Hepatocyte (in vitro differentiated cells): ENCODE results near the gene ZNF77. TPM values are rescaled to one million over a fixed set of nuclear protein-coding genes. Genes with fewer than 3 reads are reported as not detected.

Source experiments
- DNase-seq: peaks from one replicate; pipeline ENCODE4 v3.0.0-alpha.2; 2016; ENCODE audit warnings: low spot score
- H2AFZ ChIP-seq: fragments of 200-600 bp; sonication (generic); 2 replicates; pipeline ENCODE4 v1.6.0; 2016; ENCODE audit warnings: antibody characterized with exemption, mild to moderate bottlenecking
- H3K27ac ChIP-seq: fragments of 200-600 bp; sonication (generic); 2 replicates; pipeline ENCODE4 v1.5.1; 2016; ENCODE audit warnings: mild to moderate bottlenecking
- H3K27me3 ChIP-seq: fragments of 200-600 bp; sonication (generic); 2 replicates; pipeline ENCODE4 v1.6.1; 2016
- H3K36me3 ChIP-seq: fragments of 200-600 bp; sonication (generic); replicated peaks from 2 replicates; pipeline ENCODE4 v1.5.1; 2016; ENCODE audit warnings: low read depth; ENCODE audit not compliant: insufficient read depth
- H3K4me1 ChIP-seq: fragments of 200-600 bp; sonication (generic); 2 replicates; pipeline ENCODE4 v1.5.1; 2016; ENCODE audit warnings: mild to moderate bottlenecking, moderate library complexity; ENCODE audit not compliant: insufficient read depth
- H3K4me2 ChIP-seq: fragments of 200-600 bp; sonication (generic); 2 replicates; pipeline ENCODE4 v1.6.0; 2016
- H3K4me3 ChIP-seq: fragments of 200-600 bp; sonication (generic); 2 replicates; pipeline ENCODE4 v1.5.1; 2016; ENCODE audit warnings: mild to moderate bottlenecking
- H3K79me2 ChIP-seq: fragments of 200-600 bp; sonication (generic); 2 replicates; pipeline ENCODE4 v1.6.0; 2017; ENCODE audit warnings: mild to moderate bottlenecking
- H3K9me2 ChIP-seq: fragments of 200-600 bp; sonication (generic); replicated peaks from 2 replicates; pipeline ENCODE4 v1.6.0; 2017; ENCODE audit warnings: mild to moderate bottlenecking; ENCODE audit not compliant: insufficient read depth
- H3K9me3 ChIP-seq: fragments of 200-600 bp; sonication (generic); 2 replicates; pipeline ENCODE4 v1.5.1; 2016; ENCODE audit warnings: low read depth, mild to moderate bottlenecking
- H4K20me1 ChIP-seq: fragments of 200-600 bp; sonication (generic); 2 replicates; pipeline ENCODE4 v1.6.0; 2016; ENCODE audit warnings: mild to moderate bottlenecking; ENCODE audit not compliant: insufficient read depth, poor library complexity, severe bottlenecking
- EZH2 ChIP-seq: fragments of 200-600 bp; sonication (generic); IDR thresholded peaks from 2 replicates; pipeline ENCODE4 v1.6.1; 2016; ENCODE audit warnings: antibody characterized with exemption, mild to moderate bottlenecking, borderline replicate concordance
- EZH2phosphoT487 ChIP-seq: fragments of 200-600 bp; sonication (generic); IDR thresholded peaks from one replicate; pipeline ENCODE4 v1.6.1; 2018; ENCODE audit warnings: antibody characterized with exemption, mild to moderate bottlenecking, low read depth, moderate library complexity; ENCODE audit not compliant: unreplicated experiment, severe bottlenecking
- WGBS: methylation state at CpG from one replicate; pipeline ENCODE4 v1.1.6; 2016; ENCODE audit warnings: low lambda C conversion rate; ENCODE audit errors: missing lambda C conversion rate; 5-methylcytosine and 5-hydroxymethylcytosine counted together
- polyA plus RNA-seq: library from polyadenylated mRNA; unstranded; fragments of >200 nt; fragmentation: Nextera tagmentation; extraction: Ambion mirVana; gene quantifications from 2 replicates; pipeline ENCODE4 v1.2.1, GENCODE V29; 2016
- total RNA-seq: library from RNA; depleted of rRNA; stranded (reverse); fragments of >200 nt; gene quantifications from 2 replicates; pipeline ENCODE4 v1.2.3, GENCODE V29; 2014
- TF ChIP-seq, protein P1 (sequence below): fragments of 200-600 bp; sonication (generic); IDR thresholded peaks from 2 replicates; pipeline ENCODE4 v1.5.1; 2016; ENCODE audit warnings: antibody characterized with exemption, mild to moderate bottlenecking; ENCODE audit not compliant: poor library complexity

Gene ZNF77
- total and polyA plus RNA-seq, 2 experiments from 2014 or later, result 1.8 to 3.4 TPM

DNA sequence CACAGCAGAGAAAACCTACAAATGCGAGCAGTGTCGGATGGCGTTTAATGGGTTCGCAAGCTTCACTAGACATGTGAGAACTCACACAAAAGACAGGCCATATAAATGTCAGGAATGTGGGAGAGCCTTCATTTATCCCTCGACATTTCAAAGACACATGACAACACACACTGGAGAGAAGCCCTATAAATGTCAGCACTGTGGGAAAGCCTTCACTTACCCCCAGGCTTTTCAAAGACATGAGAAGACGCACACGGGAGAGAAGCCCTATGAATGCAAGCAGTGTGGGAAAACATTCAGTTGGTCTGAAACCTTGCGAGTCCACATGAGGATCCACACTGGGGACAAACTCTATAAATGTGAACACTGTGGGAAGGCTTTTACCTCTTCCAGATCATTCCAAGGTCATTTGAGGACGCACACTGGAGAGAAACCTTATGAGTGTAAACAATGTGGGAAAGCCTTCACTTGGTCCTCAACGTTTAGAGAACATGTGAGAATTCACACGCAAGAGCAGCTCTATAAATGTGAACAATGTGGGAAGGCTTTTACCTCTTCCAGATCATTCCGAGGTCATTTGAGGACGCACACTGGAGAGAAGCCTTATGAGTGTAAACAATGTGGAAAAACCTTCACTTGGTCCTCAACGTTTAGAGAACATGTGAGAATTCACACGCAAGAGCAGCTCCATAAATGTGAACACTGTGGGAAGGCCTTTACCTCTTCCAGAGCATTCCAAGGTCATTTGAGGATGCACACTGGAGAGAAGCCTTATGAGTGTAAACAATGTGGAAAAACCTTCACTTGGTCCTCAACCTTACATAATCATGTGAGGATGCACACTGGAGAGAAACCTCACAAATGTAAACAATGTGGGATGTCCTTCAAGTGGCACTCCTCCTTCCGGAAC is 27.2 kb downstream of the ZNF77 start:
- peaks cover 23% of the 10 kb centered on the region for H3K79me2 ChIP-seq
- WGBS, result over 99% methylated on average over 16 of the region's 16 CpGs
- H3K27ac ChIP-seq, result no peak overlapping the region
- H3K27me3 ChIP-seq, result no peaks in the 10 kb centered on the region
- no peak overlapping the region for H3K4me3 ChIP-seq
- no peak overlapping the region for H2AFZ ChIP-seq
- no peak overlapping the region for H3K4me2 ChIP-seq
- no peak for DNase-seq
- TF ChIP-seq EZH2phosphoT487 (no peak), EZH2 (no peak)
- TF ChIP-seq, protein P1, sequence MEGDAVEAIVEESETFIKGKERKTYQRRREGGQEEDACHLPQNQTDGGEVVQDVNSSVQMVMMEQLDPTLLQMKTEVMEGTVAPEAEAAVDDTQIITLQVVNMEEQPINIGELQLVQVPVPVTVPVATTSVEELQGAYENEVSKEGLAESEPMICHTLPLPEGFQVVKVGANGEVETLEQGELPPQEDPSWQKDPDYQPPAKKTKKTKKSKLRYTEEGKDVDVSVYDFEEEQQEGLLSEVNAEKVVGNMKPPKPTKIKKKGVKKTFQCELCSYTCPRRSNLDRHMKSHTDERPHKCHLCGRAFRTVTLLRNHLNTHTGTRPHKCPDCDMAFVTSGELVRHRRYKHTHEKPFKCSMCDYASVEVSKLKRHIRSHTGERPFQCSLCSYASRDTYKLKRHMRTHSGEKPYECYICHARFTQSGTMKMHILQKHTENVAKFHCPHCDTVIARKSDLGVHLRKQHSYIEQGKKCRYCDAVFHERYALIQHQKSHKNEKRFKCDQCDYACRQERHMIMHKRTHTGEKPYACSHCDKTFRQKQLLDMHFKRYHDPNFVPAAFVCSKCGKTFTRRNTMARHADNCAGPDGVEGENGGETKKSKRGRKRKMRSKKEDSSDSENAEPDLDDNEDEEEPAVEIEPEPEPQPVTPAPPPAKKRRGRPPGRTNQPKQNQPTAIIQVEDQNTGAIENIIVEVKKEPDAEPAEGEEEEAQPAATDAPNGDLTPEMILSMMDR, result no peak
- H3K36me3 ChIP-seq, result peaks cover 6% of the 10 kb centered on the region
- peaks cover 27% of the 10 kb centered on the region for H3K9me3 ChIP-seq
- no peaks in the 10 kb centered on the region for H3K4me1 ChIP-seq
- H4K20me1 ChIP-seq, result no peaks in the 10 kb centered on the region
- H3K9me2 ChIP-seq, result no peaks in the 10 kb centered on the region

DNA sequence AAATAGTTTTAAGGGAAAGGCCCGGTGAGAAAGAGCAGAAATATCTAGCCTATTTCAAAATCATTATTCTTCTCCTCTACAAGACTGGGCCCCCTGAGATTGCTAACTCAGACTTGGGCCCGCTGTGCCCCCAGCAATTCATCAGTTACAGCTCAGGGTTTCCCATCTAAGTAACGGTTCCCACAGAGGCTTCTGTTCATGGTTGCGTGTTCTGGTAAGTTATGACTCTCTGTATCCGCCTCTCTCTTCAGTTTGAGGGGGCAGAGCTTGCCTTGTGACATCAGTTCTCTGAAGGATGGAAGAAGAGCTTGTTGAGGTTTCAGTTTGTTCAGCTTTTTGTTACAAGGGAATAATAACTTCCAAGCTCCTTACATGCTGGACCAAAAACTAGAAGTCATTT is 32.5 kb downstream of the ZNF77 start:
- TF ChIP-seq EZH2phosphoT487 (no peak), EZH2 (no peak)
- TF ChIP-seq, protein P1, result no peak
- Histone ChIP-seq H3K4me3 (no peak overlapping the region), H3K27ac (no peak overlapping the region), H2AFZ (no peak overlapping the region), H3K79me2 (peaks cover 44% of the 10 kb centered on the region), H3K4me1 (no peaks in the 10 kb centered on the region), H3K9me3 (peaks cover 17% of the 10 kb centered on the region), H3K9me2 (no peaks in the 10 kb centered on the region), H3K36me3 (peaks cover under 1% of the 10 kb centered on the region), H4K20me1 (no peaks in the 10 kb centered on the region), H3K4me2 (no peak overlapping the region), H3K27me3 (no peaks in the 10 kb centered on the region)
- WGBS, result 93% methylated on average over 5 of the region's 5 CpGs
- no peak for DNase-seq

DNA sequence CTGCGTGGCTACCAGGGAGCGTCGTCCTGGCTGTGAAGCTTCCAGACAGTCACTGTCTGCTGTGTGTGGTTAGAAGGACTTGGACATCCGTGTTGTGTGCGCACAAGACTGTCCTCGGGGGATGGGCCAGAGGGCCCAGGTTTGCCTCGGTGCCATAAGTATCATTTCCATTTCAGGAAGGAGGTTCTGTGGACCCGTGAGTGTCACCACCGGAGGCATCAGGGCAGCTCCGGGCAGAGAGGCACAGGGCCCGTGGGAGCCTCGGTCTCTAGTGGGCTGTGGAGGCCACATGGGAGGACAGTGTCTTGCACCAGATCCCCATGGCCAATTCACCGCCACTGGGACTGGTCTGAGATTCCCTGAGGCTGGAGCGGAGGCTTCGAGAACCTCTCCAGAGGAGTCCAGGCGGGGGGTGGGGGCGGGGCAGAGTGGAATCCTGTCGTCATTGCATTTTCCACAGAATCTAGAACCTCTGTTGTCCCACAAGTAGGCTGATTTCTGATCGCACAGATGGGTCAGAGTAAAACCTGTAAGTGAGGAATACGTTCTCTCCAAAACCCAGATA is 38.1 kb downstream of the ZNF77 start:
- WGBS, result 95% methylated on average over 20 of the region's 20 CpGs
- H3K79me2 ChIP-seq, result peaks cover 53% of the 10 kb centered on the region

More for the DNA sequence above, 38.1 kb downstream of the ZNF77 start:
- no peaks in the 10 kb centered on the region for H3K9me2 ChIP-seq
- H2AFZ ChIP-seq, result no peak overlapping the region
- no peak overlapping the region for H3K4me2 ChIP-seq
- H3K36me3 ChIP-seq, result no peaks in the 10 kb centered on the region
- no peaks in the 10 kb centered on the region for H4K20me1 ChIP-seq
- H3K4me3 ChIP-seq, result no peak overlapping the region
- no peak overlapping the region for H3K27ac ChIP-seq
- DNase-seq, result no peak
- TF ChIP-seq EZH2phosphoT487 (no peak), EZH2 (no peak)
- TF ChIP-seq, protein P1, result no peak
- H3K4me1 ChIP-seq, result peaks cover 12% of the 10 kb centered on the region
- H3K9me3 ChIP-seq, result no peaks in the 10 kb centered on the region
- H3K27me3 ChIP-seq, result no peaks in the 10 kb centered on the region
